GM10266 (cell line): Measurements from ENCODE around the gene NUDT22.

Experiments
- DNase-seq: peaks from one replicate; pipeline ENCODE4 v3.0.0; 2012; ENCODE audit errors: extremely low spot score
- TF ChIP-seq, protein P1 (sequence below): IDR thresholded peaks from 2 replicates; pipeline ENCODE4 v1.5.1; 2012; ENCODE audit warnings: mild to moderate bottlenecking, low read depth; ENCODE audit not compliant: control insufficient read depth, insufficient read depth; ENCODE audit errors: missing control alignments

The NUDT22 gene

DNA sequence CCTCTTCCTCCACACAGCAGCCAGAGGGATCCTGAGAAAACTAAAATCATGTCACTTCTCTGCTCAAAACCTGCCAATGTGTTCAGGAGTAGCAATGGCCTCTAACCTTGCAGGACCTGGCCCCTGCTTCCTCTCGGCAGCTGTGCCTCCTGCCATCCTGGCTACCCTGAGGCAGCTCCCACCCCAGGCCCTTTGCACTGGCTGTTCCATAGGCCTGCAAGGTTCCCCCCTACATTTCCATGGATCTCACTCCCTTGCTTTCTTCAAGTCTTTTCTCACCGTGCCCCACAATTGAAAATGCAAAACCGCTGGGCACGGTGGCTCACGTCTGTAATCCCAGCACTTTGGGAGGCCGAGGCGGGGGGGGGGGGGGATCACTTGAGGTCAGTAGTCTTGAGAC is 42.2 kb upstream of the NUDT22 start:
- TF ChIP-seq, protein P1, sequence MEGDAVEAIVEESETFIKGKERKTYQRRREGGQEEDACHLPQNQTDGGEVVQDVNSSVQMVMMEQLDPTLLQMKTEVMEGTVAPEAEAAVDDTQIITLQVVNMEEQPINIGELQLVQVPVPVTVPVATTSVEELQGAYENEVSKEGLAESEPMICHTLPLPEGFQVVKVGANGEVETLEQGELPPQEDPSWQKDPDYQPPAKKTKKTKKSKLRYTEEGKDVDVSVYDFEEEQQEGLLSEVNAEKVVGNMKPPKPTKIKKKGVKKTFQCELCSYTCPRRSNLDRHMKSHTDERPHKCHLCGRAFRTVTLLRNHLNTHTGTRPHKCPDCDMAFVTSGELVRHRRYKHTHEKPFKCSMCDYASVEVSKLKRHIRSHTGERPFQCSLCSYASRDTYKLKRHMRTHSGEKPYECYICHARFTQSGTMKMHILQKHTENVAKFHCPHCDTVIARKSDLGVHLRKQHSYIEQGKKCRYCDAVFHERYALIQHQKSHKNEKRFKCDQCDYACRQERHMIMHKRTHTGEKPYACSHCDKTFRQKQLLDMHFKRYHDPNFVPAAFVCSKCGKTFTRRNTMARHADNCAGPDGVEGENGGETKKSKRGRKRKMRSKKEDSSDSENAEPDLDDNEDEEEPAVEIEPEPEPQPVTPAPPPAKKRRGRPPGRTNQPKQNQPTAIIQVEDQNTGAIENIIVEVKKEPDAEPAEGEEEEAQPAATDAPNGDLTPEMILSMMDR, result no peak
- DNase-seq, result no peak

DNA sequence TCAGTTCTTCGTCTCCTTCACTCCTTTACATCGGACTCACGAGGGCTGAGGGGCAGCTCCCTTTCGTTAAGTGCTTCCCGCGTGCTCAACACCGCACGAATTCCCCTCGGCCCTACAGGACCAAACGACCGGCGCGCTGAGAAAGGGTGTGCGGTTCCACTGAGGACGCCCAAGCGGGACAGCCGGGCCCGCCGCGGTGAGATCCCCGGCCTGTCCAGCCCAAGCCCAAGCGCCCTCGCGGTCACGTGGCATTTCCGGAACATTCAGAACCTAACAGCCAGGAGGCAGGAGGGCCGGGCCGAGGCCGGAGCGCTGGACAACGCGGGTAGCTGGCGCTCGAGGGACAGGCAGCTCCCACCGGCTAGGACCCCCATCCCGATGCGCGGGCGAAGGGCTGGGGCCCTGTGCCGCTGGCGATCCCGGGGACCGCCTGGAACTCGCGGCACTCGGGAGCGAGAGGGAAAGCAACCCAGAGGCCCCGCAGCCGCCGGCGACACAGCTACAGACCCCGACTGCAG is 40.8 kb upstream of the NUDT22 start:
- peak; percentile 53 for DNase-seq
- TF ChIP-seq, protein P1, result peak; percentile 1

DNA sequence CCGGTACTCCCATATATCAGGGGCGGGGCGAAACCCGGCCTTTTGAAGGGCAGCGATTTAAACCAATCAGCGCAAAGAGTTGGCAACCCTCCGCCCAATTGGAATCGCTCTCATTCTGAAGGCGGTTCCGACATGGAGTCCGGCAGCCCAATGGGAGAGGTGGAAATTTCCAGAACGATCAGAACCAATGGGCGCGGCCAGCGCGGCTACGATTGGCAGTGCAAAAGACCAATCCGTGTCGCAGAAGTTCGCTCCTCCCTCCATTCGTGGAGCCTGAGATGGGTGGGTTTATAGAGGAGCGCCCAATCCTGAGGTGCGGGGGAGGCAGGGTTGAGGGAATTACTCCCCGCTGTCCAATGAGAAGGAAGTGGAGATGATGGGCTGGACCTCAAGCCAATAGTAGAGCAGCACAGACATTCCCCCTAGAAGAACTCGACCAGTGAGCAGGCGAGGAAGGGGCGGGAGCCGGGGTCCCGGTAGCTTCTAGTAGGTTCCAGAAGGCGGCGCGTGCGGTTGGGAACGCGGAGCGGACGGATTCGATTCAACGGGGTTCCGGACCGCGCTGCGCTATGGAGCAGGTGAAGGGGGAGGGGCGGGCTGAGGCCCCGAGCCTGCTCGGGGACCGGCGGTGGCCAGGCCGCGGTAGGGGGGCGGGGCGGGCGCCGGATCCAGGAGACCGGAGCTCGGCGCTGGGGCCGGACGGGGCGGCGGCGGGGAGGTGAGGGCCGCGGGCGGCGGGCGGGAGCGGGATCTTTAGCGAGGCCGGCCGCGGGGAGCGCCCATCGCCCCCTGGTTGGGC is 40.2 kb upstream of the NUDT22 start, which contains the start of gene STIP1:
Gene STIP1 (plus strand): TSS at position 479 of the 799 bp plus-strand sequence. CDS start 91 bp downstream, at position 570.
- TF ChIP-seq, protein P1, result peak; percentile 35
- peak; percentile 99 for DNase-seq

DNA sequence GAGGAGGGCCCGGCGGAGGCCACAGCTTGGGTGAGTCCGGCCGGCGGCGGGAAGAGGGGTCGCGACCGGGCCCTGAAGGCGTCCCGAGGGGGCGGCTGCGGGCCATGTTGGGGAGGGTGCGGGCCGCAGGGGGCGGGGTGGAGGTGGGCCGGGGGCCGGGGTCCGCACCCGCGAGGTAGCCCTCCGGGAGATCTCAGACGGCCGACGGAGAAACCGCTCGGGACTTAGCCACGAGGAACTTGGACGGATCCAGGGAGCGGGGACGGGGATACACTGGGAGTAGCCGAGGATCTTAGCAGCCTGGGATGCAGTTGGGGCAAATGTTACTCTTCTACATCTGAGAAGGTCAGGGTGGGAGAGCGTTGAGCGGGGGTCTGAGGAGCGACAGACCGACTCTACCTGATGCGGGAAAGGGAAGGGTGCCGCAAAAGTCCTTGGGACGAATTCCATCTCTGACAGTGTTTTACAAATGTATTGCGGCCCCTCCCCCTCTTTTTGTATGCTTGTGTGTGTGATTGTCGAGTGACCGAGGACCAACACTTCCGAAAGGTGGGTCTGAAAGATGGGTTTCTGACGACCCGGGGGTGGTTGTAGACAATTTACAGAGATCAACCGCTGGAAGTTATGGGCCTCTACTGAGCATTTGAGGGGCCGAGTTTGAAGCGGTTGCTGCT is 39.4 kb upstream of the NUDT22 start:
- TF ChIP-seq, protein P1, result no peak

DNA sequence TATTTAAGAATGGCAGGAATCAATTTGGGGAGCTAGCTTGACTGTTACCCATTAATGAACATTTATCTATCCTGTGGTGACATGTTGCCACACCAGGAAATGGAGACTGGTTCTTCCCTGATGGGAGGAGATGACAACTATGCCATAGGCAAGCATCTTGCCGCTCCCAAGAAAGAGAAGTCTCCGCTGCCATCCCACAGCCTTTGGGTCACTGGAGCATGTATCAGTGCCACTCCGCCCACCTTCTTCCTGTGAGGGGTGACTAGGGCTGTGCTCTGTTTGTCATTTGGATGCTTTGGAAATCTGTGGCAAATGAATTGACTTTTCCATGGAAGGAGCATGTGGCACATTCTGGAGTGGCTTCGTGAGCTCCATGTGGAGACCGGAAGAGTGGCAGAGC is 33.6 kb upstream of the NUDT22 start:
- no peak for DNase-seq
- TF ChIP-seq, protein P1, result no peak

More for the DNA sequence above, 39.4 kb upstream of the NUDT22 start:
- DNase-seq, result no peak

DNA sequence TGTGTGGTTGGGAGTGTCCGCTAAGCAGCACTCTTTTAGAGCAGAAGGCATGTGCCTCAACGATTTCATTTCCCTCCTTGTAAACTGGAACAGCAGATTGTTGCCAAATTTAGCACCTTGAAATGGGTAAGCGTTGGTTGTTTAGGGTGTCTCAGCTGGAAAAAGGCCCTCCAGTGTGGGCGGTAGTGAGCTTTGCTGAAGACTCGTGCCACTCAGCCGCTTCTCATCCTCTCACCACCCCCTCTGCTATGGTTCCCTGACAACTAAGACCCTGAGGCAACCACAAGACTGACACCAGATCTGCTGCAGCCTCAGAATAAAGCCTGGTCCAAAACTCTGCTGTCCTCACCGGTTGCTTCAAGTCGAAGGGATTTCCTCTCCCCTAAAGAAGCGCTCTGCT is 29.4 kb upstream of the NUDT22 start:
- TF ChIP-seq, protein P1, result no peak
- DNase-seq, result no peak
